Fibroblast of lung (primary cell): ENCODE measurements around the gene GRK4.

Source experiments
- CTCF ChIP-seq, 2 donors: IDR thresholded peaks in 1 of 2; conservative IDR thresholded peaks in 1 of 2; 1 replicate in 1 of 2; 2 replicates in 1 of 2; pipeline ENCODE4 v1.5.1; 2011 to 2012; ENCODE audit warnings: low read length in 2 of 2, control low read depth in 1 of 2, inconsistent platforms in 1 of 2, low read depth in 1 of 2, mild to moderate bottlenecking in 1 of 2
- EZH2 ChIP-seq: IDR thresholded peaks from 2 replicates; pipeline ENCODE4 v1.5.1; 2012; ENCODE audit warnings: low read length, control low read depth, mild to moderate bottlenecking; ENCODE audit errors: missing control alignments

DNA sequence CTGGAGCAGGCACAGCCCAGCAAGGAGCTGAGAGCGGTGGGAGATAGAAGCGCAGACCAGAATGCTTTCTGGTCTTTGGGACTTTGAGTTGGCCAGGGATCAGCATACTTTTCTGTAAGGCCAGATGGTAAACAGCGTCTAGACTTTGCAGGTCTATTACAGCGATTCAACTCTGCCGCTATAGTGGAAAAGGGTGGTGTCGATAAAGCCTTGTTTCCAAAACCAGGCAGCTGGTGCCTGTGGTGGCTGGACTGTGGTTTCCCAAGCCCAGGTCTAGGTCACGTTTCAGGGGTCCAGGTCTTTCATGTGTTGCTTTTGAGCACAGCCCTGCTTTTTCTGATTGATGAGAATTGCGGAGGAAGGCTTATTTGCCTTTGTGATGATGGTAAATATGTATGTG, 70.9 kb downstream of the GRK4 start:
- no peak for TF ChIP-seq CTCF (conservative IDR thresholded peaks at IDR 0.05 in 1 of 2, IDR thresholded peaks at IDR 0.05 in 1 of 2; ENCODE audit: low read depth in 1 of 2, low read length in 2 of 2)
- TF ChIP-seq EZH2 = no peak
